SK-N-SH treated with all-trans-retinoic acid at 6 μM for 48 hours (cell line): ENCODE data around the gene LILRA5.
"Not testable (repeated sequence)": the region's sequence is repeated elsewhere in the genome, so short reads cannot be mapped to it uniquely, and the experiment has no call there.

ENCODE experiments used
- ATAC-seq: fragments of 200-7000 bp; cut with Tn5 transposase; 3 replicates; pipeline ENCODE4 v1.9.1; 2020; ENCODE audit warnings: mild to moderate bottlenecking, moderate library complexity
- ARNTL ChIP-seq: fragments of 450-650 bp; formaldehyde crosslinking; IDR thresholded peaks from 2 replicates; pipeline ENCODE4 v1.5.0; 2020; ENCODE audit warnings: low read depth, mild to moderate bottlenecking, moderate library complexity, borderline replicate concordance
- BACH2 ChIP-seq: fragments of 250-450 bp; sonication (Bioruptor Pico); IDR thresholded peaks from 2 replicates; pipeline ENCODE4 v1.9.0; 2021; ENCODE audit warnings: mild to moderate bottlenecking, borderline replicate concordance
- ESRRG ChIP-seq: fragments of 250-450 bp; sonication (Bioruptor Pico); IDR thresholded peaks from 2 replicates; pipeline ENCODE4 v1.6.1; 2021; ENCODE audit warnings: mild to moderate bottlenecking
- GLIS3 ChIP-seq: fragments of 250-450 bp; sonication (Bioruptor Pico); IDR thresholded peaks from 2 replicates; pipeline ENCODE4 v1.5.0; 2020; ENCODE audit warnings: mild to moderate bottlenecking, moderate library complexity
- PPARA ChIP-seq: fragments of 250-450 bp; sonication (Bioruptor Pico); IDR thresholded peaks from 2 replicates; pipeline ENCODE4 v1.5.0; 2020; ENCODE audit warnings: mild to moderate bottlenecking, borderline replicate concordance
- RARB ChIP-seq: fragments of 250-450 bp; sonication (Bioruptor Pico); IDR thresholded peaks from 2 replicates; pipeline ENCODE4 v1.8.0; 2021; ENCODE audit warnings: mild to moderate bottlenecking, moderate library complexity
- SNAI2 ChIP-seq: fragments of 250-450 bp; sonication (Bioruptor Pico); IDR thresholded peaks from 2 replicates; pipeline ENCODE4 v1.5.0; 2020; ENCODE audit warnings: mild to moderate bottlenecking, moderate library complexity
- TCF4 ChIP-seq: fragments of 250-450 bp; sonication (Bioruptor Pico); IDR thresholded peaks from 2 replicates; pipeline ENCODE4 v1.8.0; 2021; ENCODE audit warnings: mild to moderate bottlenecking, moderate library complexity, borderline replicate concordance
- TOX ChIP-seq: fragments of 250-450 bp; sonication (Bioruptor Pico); IDR thresholded peaks from 2 replicates; pipeline ENCODE4 v1.8.0; 2021; ENCODE audit warnings: mild to moderate bottlenecking, moderate library complexity, borderline replicate concordance
- ZC3H10 ChIP-seq: fragments of 250-450 bp; sonication (Bioruptor Pico); IDR thresholded peaks from 2 replicates; pipeline ENCODE4 v1.5.1; 2021; ENCODE audit warnings: mild to moderate bottlenecking, moderate library complexity
- ZFP3 ChIP-seq: fragments of 250-450 bp; sonication (Bioruptor Pico); IDR thresholded peaks from 2 replicates; pipeline ENCODE4 v1.5.0; 2020; ENCODE audit warnings: mild to moderate bottlenecking, moderate library complexity
- ZFP30 ChIP-seq: fragments of 450-650 bp; formaldehyde crosslinking; IDR thresholded peaks from 2 replicates; pipeline ENCODE4 v1.5.0; 2022; ENCODE audit warnings: mild to moderate bottlenecking, moderate library complexity
- ZNF565 ChIP-seq: fragments of 450-650 bp; formaldehyde crosslinking; conservative IDR thresholded peaks from 2 replicates; pipeline ENCODE4 v1.5.0; 2020; ENCODE audit warnings: low read depth, mild to moderate bottlenecking, moderate library complexity
- ZNF70 ChIP-seq: fragments of 450-650 bp; formaldehyde crosslinking; IDR thresholded peaks from 2 replicates; pipeline ENCODE4 v1.5.0; 2020; ENCODE audit warnings: mild to moderate bottlenecking, moderate library complexity
- ZNF8 ChIP-seq: fragments of 450-650 bp; formaldehyde crosslinking; IDR thresholded peaks from 2 replicates; pipeline ENCODE4 v1.5.0; 2020; ENCODE audit warnings: mild to moderate bottlenecking, moderate library complexity
- TF ChIP-seq, protein P1 (sequence below): fragments of 250-450 bp; sonication (Bioruptor Pico); IDR thresholded peaks from 2 replicates; pipeline ENCODE4 v1.5.1; 2020; ENCODE audit warnings: low read depth, mild to moderate bottlenecking, moderate library complexity
- TF ChIP-seq, protein P2 (sequence below): fragments of 250-450 bp; sonication (Bioruptor Pico); IDR thresholded peaks from 2 replicates; pipeline ENCODE4 v1.8.0; 2021; ENCODE audit warnings: low read depth, mild to moderate bottlenecking, moderate library complexity, borderline replicate concordance
- TF ChIP-seq, protein P3 (sequence below): fragments of 250-450 bp; sonication (Bioruptor Pico); IDR thresholded peaks from 2 replicates; pipeline ENCODE4 v1.5.0; 2020; ENCODE audit warnings: mild to moderate bottlenecking, moderate library complexity
- TF ChIP-seq, protein P4 (sequence below): fragments of 250-450 bp; sonication (Bioruptor Pico); IDR thresholded peaks from 2 replicates; pipeline ENCODE4 v1.5.1; 2021; ENCODE audit warnings: mild to moderate bottlenecking, moderate library complexity
- TF ChIP-seq, protein P5 (sequence below): fragments of 250-450 bp; sonication (Bioruptor Pico); IDR thresholded peaks from 2 replicates; pipeline ENCODE4 v1.8.0; 2020; ENCODE audit warnings: mild to moderate bottlenecking, moderate library complexity, borderline replicate concordance

The LILRA5 gene

DNA sequence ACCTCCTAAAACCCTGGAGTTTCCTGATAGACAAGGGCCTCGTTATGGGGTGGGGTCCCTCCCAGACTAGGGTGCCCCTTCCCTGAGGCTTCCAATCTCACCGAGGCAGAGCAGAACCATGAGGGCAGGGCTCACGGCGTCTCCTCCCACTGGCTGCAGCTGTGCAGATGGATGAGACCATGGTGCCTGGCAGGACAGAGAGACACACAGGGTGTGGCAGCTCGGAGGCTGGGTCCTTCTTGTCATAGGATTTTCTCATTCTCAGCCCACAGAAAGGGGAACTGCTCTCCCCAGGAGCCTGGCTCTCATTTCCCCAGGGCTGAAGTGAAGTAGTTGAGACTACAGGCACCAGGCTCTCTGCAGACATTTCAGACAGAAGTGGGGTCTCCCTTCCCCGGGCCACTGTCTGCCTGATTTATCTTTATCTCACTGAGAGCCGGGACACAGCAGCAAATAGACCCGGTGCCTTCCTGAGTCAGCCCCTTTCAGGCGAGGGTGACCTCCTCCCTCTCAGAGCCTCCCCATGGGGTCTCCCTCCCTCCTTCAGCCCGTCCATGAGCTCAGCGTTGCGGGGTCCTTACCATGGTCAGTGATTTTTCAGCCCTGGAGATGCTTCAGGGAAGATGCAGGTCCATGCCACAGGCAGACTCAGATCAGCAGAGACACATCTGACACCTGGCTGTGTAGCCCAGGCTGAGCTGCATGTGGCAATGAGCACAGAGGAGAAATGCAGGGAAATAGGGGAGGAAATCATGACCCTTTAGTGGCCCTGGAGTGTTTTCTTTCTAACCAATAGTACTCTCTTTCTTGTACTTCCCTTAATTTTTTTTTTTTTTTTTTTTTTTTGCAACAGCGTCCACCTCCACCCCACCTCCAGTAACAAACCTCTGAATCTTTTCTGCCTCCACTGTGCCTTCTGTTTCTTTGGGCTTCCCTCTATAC, at the start of gene LILRA5:
LILRA5 (minus strand) TSS at position 731 of the 942 bp plus-strand sequence; CDS start at position 584, 147 bp downstream.
- ATAC-seq = no peak
- no peak for TF ChIP-seq RARB (CRISPR knock-in tag)
- TF ChIP-seq ESRRG (CRISPR knock-in tag) = no peak
- TF ChIP-seq BACH2 = no peak
- no peak for TF ChIP-seq ZFP30 (CRISPR knock-in tag)
- no peak for TF ChIP-seq ZNF70 (CRISPR knock-in tag)
- TF ChIP-seq, protein P1, sequence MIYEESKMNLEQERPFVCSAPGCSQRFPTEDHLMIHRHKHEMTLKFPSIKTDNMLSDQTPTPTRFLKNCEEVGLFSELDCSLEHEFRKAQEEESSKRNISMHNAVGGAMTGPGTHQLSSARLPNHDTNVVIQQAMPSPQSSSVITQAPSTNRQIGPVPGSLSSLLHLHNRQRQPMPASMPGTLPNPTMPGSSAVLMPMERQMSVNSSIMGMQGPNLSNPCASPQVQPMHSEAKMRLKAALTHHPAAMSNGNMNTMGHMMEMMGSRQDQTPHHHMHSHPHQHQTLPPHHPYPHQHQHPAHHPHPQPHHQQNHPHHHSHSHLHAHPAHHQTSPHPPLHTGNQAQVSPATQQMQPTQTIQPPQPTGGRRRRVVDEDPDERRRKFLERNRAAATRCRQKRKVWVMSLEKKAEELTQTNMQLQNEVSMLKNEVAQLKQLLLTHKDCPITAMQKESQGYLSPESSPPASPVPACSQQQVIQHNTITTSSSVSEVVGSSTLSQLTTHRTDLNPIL (CRISPR knock-in tag) = no peak
- TF ChIP-seq, protein P2, sequence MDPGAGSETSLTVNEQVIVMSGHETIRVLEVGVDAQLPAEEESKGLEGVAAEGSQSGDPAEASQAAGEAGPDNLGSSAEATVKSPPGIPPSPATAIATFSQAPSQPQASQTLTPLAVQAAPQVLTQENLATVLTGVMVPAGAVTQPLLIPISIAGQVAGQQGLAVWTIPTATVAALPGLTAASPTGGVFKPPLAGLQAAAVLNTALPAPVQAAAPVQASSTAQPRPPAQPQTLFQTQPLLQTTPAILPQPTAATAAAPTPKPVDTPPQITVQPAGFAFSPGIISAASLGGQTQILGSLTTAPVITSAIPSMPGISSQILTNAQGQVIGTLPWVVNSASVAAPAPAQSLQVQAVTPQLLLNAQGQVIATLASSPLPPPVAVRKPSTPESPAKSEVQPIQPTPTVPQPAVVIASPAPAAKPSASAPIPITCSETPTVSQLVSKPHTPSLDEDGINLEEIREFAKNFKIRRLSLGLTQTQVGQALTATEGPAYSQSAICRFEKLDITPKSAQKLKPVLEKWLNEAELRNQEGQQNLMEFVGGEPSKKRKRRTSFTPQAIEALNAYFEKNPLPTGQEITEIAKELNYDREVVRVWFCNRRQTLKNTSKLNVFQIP = no peak
- no peak for TF ChIP-seq ZNF8 (CRISPR knock-in tag)
- no peak for TF ChIP-seq ZFP3 (CRISPR knock-in tag)
- no peak for TF ChIP-seq SNAI2 (CRISPR knock-in tag)
- no peak for TF ChIP-seq ZC3H10
- TF ChIP-seq, protein P3, sequence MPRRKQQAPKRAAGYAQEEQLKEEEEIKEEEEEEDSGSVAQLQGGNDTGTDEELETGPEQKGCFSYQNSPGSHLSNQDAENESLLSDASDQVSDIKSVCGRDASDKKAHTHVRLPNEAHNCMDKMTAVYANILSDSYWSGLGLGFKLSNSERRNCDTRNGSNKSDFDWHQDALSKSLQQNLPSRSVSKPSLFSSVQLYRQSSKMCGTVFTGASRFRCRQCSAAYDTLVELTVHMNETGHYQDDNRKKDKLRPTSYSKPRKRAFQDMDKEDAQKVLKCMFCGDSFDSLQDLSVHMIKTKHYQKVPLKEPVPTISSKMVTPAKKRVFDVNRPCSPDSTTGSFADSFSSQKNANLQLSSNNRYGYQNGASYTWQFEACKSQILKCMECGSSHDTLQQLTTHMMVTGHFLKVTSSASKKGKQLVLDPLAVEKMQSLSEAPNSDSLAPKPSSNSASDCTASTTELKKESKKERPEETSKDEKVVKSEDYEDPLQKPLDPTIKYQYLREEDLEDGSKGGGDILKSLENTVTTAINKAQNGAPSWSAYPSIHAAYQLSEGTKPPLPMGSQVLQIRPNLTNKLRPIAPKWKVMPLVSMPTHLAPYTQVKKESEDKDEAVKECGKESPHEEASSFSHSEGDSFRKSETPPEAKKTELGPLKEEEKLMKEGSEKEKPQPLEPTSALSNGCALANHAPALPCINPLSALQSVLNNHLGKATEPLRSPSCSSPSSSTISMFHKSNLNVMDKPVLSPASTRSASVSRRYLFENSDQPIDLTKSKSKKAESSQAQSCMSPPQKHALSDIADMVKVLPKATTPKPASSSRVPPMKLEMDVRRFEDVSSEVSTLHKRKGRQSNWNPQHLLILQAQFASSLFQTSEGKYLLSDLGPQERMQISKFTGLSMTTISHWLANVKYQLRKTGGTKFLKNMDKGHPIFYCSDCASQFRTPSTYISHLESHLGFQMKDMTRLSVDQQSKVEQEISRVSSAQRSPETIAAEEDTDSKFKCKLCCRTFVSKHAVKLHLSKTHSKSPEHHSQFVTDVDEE (CRISPR knock-in tag) = no peak
- no peak for TF ChIP-seq GLIS3 (CRISPR knock-in tag)
- TF ChIP-seq, protein P4, sequence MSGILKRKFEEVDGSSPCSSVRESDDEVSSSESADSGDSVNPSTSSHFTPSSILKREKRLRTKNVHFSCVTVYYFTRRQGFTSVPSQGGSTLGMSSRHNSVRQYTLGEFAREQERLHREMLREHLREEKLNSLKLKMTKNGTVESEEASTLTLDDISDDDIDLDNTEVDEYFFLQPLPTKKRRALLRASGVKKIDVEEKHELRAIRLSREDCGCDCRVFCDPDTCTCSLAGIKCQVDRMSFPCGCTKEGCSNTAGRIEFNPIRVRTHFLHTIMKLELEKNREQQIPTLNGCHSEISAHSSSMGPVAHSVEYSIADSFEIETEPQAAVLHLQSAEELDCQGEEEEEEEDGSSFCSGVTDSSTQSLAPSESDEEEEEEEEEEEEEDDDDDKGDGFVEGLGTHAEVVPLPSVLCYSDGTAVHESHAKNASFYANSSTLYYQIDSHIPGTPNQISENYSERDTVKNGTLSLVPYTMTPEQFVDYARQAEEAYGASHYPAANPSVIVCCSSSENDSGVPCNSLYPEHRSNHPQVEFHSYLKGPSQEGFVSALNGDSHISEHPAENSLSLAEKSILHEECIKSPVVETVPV (CRISPR knock-in tag) = no peak
- TF ChIP-seq ZNF565 = no peak
- TF ChIP-seq TCF4 (CRISPR knock-in tag) = no peak
- TF ChIP-seq ARNTL = no peak
- TF ChIP-seq TOX (CRISPR knock-in tag) = no peak
- TF ChIP-seq, protein P5, sequence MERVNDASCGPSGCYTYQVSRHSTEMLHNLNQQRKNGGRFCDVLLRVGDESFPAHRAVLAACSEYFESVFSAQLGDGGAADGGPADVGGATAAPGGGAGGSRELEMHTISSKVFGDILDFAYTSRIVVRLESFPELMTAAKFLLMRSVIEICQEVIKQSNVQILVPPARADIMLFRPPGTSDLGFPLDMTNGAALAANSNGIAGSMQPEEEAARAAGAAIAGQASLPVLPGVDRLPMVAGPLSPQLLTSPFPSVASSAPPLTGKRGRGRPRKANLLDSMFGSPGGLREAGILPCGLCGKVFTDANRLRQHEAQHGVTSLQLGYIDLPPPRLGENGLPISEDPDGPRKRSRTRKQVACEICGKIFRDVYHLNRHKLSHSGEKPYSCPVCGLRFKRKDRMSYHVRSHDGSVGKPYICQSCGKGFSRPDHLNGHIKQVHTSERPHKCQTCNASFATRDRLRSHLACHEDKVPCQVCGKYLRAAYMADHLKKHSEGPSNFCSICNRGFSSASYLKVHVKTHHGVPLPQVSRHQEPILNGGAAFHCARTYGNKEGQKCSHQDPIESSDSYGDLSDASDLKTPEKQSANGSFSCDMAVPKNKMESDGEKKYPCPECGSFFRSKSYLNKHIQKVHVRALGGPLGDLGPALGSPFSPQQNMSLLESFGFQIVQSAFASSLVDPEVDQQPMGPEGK (CRISPR knock-in tag) = no peak
- no peak for TF ChIP-seq PPARA (CRISPR knock-in tag)

DNA sequence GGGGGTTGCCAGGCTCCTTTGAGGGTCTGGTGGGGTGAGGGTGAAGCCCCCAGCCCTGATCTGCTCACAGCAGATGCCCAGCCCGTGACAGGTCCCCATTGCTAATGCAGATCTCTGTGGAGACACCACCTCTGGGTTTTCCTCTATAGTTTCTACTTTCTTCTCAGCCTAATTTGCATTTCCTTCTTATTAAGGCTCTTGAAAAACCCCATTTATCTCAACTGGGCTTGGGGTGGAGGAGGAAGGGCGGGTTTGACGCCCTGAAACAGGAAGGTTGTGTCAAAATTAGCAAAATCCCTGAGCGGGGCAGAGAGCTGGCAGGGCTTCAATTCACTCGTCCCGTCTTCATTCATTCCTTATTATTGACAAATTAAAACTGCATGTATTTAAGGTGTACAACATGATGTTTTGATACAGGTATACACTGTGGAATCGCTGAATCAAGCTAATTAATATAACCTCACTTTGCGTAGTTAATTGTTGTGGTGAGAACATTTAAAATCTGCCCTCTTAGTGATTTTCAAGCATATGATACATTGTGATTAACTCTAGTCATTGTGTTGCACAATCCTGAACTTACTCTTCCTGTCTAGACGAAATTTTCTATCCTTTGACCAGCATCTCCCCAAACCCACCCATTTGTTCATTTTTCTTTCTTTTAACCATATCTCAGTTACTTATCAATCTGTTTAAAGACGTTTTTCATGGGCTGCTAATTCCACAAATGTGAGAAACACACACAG, 48.9 kb upstream of the LILRA5 start:
- not testable (repeated sequence) for ATAC-seq

DNA sequence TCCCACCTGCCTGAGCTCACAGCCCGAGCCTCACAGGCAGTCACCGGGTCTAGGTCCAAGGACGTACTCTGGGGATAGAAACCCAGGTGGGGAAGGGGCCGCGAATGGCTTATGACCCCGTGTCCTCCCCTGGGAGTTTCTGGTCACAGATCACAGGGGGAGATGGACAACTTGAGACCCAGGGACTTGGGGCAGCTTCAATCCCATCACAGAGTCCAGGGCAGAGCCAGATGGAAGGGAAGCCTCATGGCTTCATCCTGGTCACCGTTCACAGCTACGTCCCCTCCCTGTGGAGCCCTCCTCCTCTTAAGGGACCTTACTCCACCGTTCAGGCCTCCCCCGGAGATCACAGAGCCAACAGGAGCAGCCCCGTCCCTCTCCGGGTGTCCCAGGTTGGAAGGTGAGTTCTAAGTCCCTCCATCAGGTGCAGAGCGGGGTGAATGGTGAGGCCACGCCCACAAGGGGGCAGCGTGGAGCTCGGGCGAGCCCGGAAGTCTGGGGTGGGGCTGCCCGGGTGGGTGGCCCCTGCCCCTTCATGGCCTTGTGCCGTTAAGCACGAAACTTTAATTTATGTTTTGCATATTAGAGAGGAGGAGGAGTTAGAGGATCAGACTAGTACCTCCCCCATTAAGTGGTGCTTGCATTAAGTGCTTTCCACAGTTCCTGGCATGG, 46.3 kb upstream of the LILRA5 start:
- peak; percentile 84 for ATAC-seq
